NB4 (cell line): Measurements from ENCODE around the gene CGREF1.

Source experiments
- MYC ChIP-seq: IDR thresholded peaks from 2 replicates; pipeline ENCODE4 v1.6.1; 2011; ENCODE audit warnings: low read depth, low read length
- POLR2A ChIP-seq: IDR thresholded peaks from 2 replicates; pipeline ENCODE4 v1.6.1; 2011; ENCODE audit warnings: mild to moderate bottlenecking; ENCODE audit not compliant: insufficient read length; ENCODE audit errors: extremely low read depth
- TF ChIP-seq, protein P1 (sequence below): IDR thresholded peaks from one replicate; pipeline ENCODE4 v1.5.1; 2012; ENCODE audit warnings: low read depth, low read length

DNA sequence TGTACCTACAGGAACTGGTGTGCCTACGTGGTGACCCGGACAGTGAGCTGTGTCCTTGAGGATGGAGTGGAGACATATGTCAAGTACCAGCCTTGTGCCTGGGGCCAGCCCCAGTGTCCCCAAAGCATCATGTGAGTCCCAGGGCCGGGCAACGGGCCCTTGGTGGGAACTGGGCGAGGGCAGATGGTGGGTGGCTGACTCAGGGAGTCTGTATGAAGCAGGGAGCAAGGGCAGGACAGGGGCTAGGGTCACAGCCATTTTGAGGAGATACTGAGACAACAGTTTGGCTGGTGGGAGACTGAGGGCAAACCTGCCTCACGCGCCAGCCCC, 38.8 kb downstream of the CGREF1 start:
- TF ChIP-seq, protein P1, sequence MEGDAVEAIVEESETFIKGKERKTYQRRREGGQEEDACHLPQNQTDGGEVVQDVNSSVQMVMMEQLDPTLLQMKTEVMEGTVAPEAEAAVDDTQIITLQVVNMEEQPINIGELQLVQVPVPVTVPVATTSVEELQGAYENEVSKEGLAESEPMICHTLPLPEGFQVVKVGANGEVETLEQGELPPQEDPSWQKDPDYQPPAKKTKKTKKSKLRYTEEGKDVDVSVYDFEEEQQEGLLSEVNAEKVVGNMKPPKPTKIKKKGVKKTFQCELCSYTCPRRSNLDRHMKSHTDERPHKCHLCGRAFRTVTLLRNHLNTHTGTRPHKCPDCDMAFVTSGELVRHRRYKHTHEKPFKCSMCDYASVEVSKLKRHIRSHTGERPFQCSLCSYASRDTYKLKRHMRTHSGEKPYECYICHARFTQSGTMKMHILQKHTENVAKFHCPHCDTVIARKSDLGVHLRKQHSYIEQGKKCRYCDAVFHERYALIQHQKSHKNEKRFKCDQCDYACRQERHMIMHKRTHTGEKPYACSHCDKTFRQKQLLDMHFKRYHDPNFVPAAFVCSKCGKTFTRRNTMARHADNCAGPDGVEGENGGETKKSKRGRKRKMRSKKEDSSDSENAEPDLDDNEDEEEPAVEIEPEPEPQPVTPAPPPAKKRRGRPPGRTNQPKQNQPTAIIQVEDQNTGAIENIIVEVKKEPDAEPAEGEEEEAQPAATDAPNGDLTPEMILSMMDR, result no peak
- TF ChIP-seq POLR2A (no peak), MYC (no peak)
